NCI-H2227 treated with DMSO at 0.1 percent for 48 hours (cell line): Measurements from ENCODE around the gene CCBE1.

ENCODE experiments used
- DNase-seq: peaks from one replicate; lab custom pipeline; 2025; lab: John Stamatoyannopoulos, UW

CCBE1 gene

GRCh38 chr18:59617468-59617932 lies 79.7 kb downstream of the CCBE1 start:
- no peak for DNase-seq

GRCh38 chr18:59616501-59616900 lies 80.7 kb downstream of the CCBE1 start:
- no peak for DNase-seq

- no peak for DNase-seq
These were observed 83.3 kb downstream of the CCBE1 start for GRCh38 chr18:59613903-59614302.

- DNase-seq, result no peak
These were observed 84.8 kb downstream of the CCBE1 start for GRCh38 chr18:59612381-59612780.

- no peak for DNase-seq
These were observed 86.6 kb downstream of the CCBE1 start for GRCh38 chr18:59610546-59611140.

GRCh38 chr18:59609654-59610053 lies 87.6 kb downstream of the CCBE1 start:
- DNase-seq, result no peak

- DNase-seq, result no peak
These were observed 89.8 kb downstream of the CCBE1 start for GRCh38 chr18:59607471-59607870.

- DNase-seq, result no peak
These were observed 90.2 kb downstream of the CCBE1 start for GRCh38 chr18:59607078-59607379.

- no peak for DNase-seq
These were observed 90.8 kb downstream of the CCBE1 start for GRCh38 chr18:59606193-59607077.

- DNase-seq, result no peak
These were observed 91.5 kb downstream of the CCBE1 start for GRCh38 chr18:59605633-59606192.

GRCh38 chr18:59604877-59605276 lies 92.3 kb downstream of the CCBE1 start:
- no peak for DNase-seq

- DNase-seq, result no peak
These were observed 100.2 kb downstream of the CCBE1 start for GRCh38 chr18:59597049-59597448.

GRCh38 chr18:59593291-59593717 lies 103.9 kb downstream of the CCBE1 start:
- DNase-seq, result no peak

- no peak for DNase-seq
These were observed 104.6 kb downstream of the CCBE1 start for GRCh38 chr18:59592624-59593023.

- no peak for DNase-seq
These were observed 114.8 kb downstream of the CCBE1 start for GRCh38 chr18:59582395-59582794.

- no peak for DNase-seq
These were observed 117.7 kb downstream of the CCBE1 start for GRCh38 chr18:59579509-59579908.

- no peak for DNase-seq
These were observed 119.9 kb downstream of the CCBE1 start for GRCh38 chr18:59577386-59577655.

GRCh38 chr18:59576541-59577385 lies 120.5 kb downstream of the CCBE1 start:
- no peak for DNase-seq

- DNase-seq, result no peak
These were observed 121.2 kb downstream of the CCBE1 start for GRCh38 chr18:59575995-59576394.

- DNase-seq, result no peak
These were observed 123.3 kb downstream of the CCBE1 start for GRCh38 chr18:59573962-59574361.

- DNase-seq, result no peak
These were observed 125.3 kb downstream of the CCBE1 start for GRCh38 chr18:59571902-59572301.

- peak; percentile 53 for DNase-seq
These were observed 126.4 kb downstream of the CCBE1 start for GRCh38 chr18:59570796-59571195.
